ENCODE data around the gene USP37.

Gene USP37

GRCh38 chr2:218423584-218423983, 144.6 kb downstream of the USP37 start:
- Histone ChIP-seq H3K27ac (ENCODE audit: low read depth, low read length) (no peak overlapping the region), H3K14ac (ENCODE audit: low read length) (no peak overlapping the region), H3K4me1 (ENCODE audit: control insufficient read depth in 1 of 2, insufficient read depth in 2 of 2, low read length in 2 of 2) (no peaks in the 10 kb centered on the region), H3K23ac (ENCODE audit: low read length) (no peak overlapping the region), H4K12ac (ENCODE audit: low read depth, low read length) (no peak overlapping the region), H4K91ac (ENCODE audit: low read depth, low read length) (no peak overlapping the region), H3K18ac (ENCODE audit: low read length) (no peak overlapping the region), H2BK120ac (ENCODE audit: insufficient read depth, low read length, poor library complexity) (no peak overlapping the region), H3K4ac (ENCODE audit: low read depth, low read length) (no peak overlapping the region), H3K9ac (ENCODE audit: low read length) (no peak overlapping the region), H4K8ac (ENCODE audit: low read depth, low read length) (no peak overlapping the region), H3K4me2 (ENCODE audit: low read length) (no peak overlapping the region), H3K27me3 (ENCODE audit: insufficient read depth, low read length) (no peaks in the 10 kb centered on the region), H3K4me3 (ENCODE audit: low read depth, low read length) (no peak overlapping the region), H2AFZ (ENCODE audit: insufficient read depth, low read length, poor library complexity) (no peak overlapping the region), H2BK12ac (ENCODE audit: low read length) (no peak overlapping the region), H3K79me1 (ENCODE audit: low read length) (no peaks in the 10 kb centered on the region), H3K79me2 (ENCODE audit: control insufficient read depth, insufficient read depth, low read length, poor library complexity) (no peaks in the 10 kb centered on the region), H3K9me3 (ENCODE audit: insufficient read depth, low read depth, low read length) (no peaks in the 10 kb centered on the region), H3K36me3 (ENCODE audit: control insufficient read depth in 1 of 2, insufficient read depth in 2 of 2, low read length in 2 of 2) (no peaks in the 10 kb centered on the region), H2BK5ac (ENCODE audit: low read depth, low read length, poor library complexity) (no peak overlapping the region), H2AK5ac (ENCODE audit: low read length) (no peak overlapping the region)
- no CpG with 5 or more reads among the region's 9 CpGs for WGBS (ENCODE audit: extremely low coverage, insufficient coverage, insufficient read length)
- no peak for DNase-seq

- Histone ChIP-seq H3K36me3 (ENCODE audit: control insufficient read depth in 1 of 2, insufficient read depth in 2 of 2, low read length in 2 of 2) (no peaks in the 10 kb centered on the region), H3K4me3 (ENCODE audit: low read depth, low read length) (no peak overlapping the region), H3K18ac (ENCODE audit: low read length) (no peak overlapping the region), H3K27me3 (ENCODE audit: insufficient read depth, low read length) (no peaks in the 10 kb centered on the region), H3K4ac (ENCODE audit: low read depth, low read length) (no peak overlapping the region), H4K12ac (ENCODE audit: low read depth, low read length) (no peak overlapping the region), H4K8ac (ENCODE audit: low read depth, low read length) (no peak overlapping the region), H3K14ac (ENCODE audit: low read length) (no peak overlapping the region), H4K91ac (ENCODE audit: low read depth, low read length) (no peak overlapping the region), H3K4me2 (ENCODE audit: low read length) (no peak overlapping the region), H3K27ac (ENCODE audit: low read depth, low read length) (no peak overlapping the region), H2AK5ac (ENCODE audit: low read length) (no peak overlapping the region), H3K23ac (ENCODE audit: low read length) (no peak overlapping the region), H2BK120ac (ENCODE audit: insufficient read depth, low read length, poor library complexity) (no peak overlapping the region), H3K9ac (ENCODE audit: low read length) (no peak overlapping the region), H3K79me2 (ENCODE audit: control insufficient read depth, insufficient read depth, low read length, poor library complexity) (no peaks in the 10 kb centered on the region), H3K9me3 (ENCODE audit: insufficient read depth, low read depth, low read length) (no peaks in the 10 kb centered on the region), H2BK12ac (ENCODE audit: low read length) (no peak overlapping the region), H3K4me1 (ENCODE audit: control insufficient read depth in 1 of 2, insufficient read depth in 2 of 2, low read length in 2 of 2) (no peaks in the 10 kb centered on the region), H3K79me1 (ENCODE audit: low read length) (no peaks in the 10 kb centered on the region), H2AFZ (ENCODE audit: insufficient read depth, low read length, poor library complexity) (no peak overlapping the region), H2BK5ac (ENCODE audit: low read depth, low read length, poor library complexity) (no peak overlapping the region)
- peak; percentile 63 to 66 for DNase-seq
- WGBS (ENCODE audit: extremely low coverage, insufficient coverage, insufficient read length): no CpG with 5 or more reads among the region's 9 CpGs
Measured at GRCh38 chr2:218422403-218423086, 145.6 kb downstream of the USP37 start.

- no CpG with 5 or more reads among the region's 2 CpGs for WGBS (ENCODE audit: extremely low coverage, insufficient coverage, insufficient read length)
- Histone ChIP-seq H3K4me3 (ENCODE audit: low read depth, low read length) (no peak overlapping the region), H3K4ac (ENCODE audit: low read depth, low read length) (no peak overlapping the region), H4K91ac (ENCODE audit: low read depth, low read length) (no peak overlapping the region), H3K9ac (ENCODE audit: low read length) (no peak overlapping the region), H3K14ac (ENCODE audit: low read length) (no peak overlapping the region), H3K23ac (ENCODE audit: low read length) (no peak overlapping the region), H2BK120ac (ENCODE audit: insufficient read depth, low read length, poor library complexity) (no peak overlapping the region), H2BK12ac (ENCODE audit: low read length) (no peak overlapping the region), H3K4me2 (ENCODE audit: low read length) (no peak overlapping the region), H2AFZ (ENCODE audit: insufficient read depth, low read length, poor library complexity) (no peak overlapping the region), H4K12ac (ENCODE audit: low read depth, low read length) (no peak overlapping the region), H3K9me3 (ENCODE audit: insufficient read depth, low read depth, low read length) (no peaks in the 10 kb centered on the region), H3K27ac (ENCODE audit: low read depth, low read length) (no peak overlapping the region), H3K79me2 (ENCODE audit: control insufficient read depth, insufficient read depth, low read length, poor library complexity) (no peaks in the 10 kb centered on the region), H3K4me1 (ENCODE audit: control insufficient read depth in 1 of 2, insufficient read depth in 2 of 2, low read length in 2 of 2) (no peaks in the 10 kb centered on the region), H3K18ac (ENCODE audit: low read length) (no peak overlapping the region), H3K79me1 (ENCODE audit: low read length) (no peaks in the 10 kb centered on the region), H4K8ac (ENCODE audit: low read depth, low read length) (no peak overlapping the region), H3K36me3 (ENCODE audit: control insufficient read depth in 1 of 2, insufficient read depth in 2 of 2, low read length in 2 of 2) (no peaks in the 10 kb centered on the region), H2AK5ac (ENCODE audit: low read length) (no peak overlapping the region), H3K27me3 (ENCODE audit: insufficient read depth, low read length) (no peaks in the 10 kb centered on the region), H2BK5ac (ENCODE audit: low read depth, low read length, poor library complexity) (no peak overlapping the region)
- no peak for DNase-seq
Measured at GRCh38 chr2:218421027-218421426, 147.1 kb downstream of the USP37 start.

- Histone ChIP-seq H3K18ac (ENCODE audit: low read length) (no peak overlapping the region), H3K27ac (ENCODE audit: low read depth, low read length) (no peak overlapping the region), H2BK5ac (ENCODE audit: low read depth, low read length, poor library complexity) (no peak overlapping the region), H3K27me3 (ENCODE audit: insufficient read depth, low read length) (no peaks in the 10 kb centered on the region), H2AK5ac (ENCODE audit: low read length) (no peak overlapping the region), H3K9ac (ENCODE audit: low read length) (no peak overlapping the region), H2AFZ (ENCODE audit: insufficient read depth, low read length, poor library complexity) (no peak overlapping the region), H3K4me3 (ENCODE audit: low read depth, low read length) (no peak overlapping the region), H3K4me1 (ENCODE audit: control insufficient read depth in 1 of 2, insufficient read depth in 2 of 2, low read length in 2 of 2) (no peaks in the 10 kb centered on the region), H3K4me2 (ENCODE audit: low read length) (no peak overlapping the region), H3K79me1 (ENCODE audit: low read length) (no peaks in the 10 kb centered on the region), H2BK120ac (ENCODE audit: insufficient read depth, low read length, poor library complexity) (no peak overlapping the region), H4K12ac (ENCODE audit: low read depth, low read length) (no peak overlapping the region), H3K23ac (ENCODE audit: low read length) (no peak overlapping the region), H3K14ac (ENCODE audit: low read length) (no peak overlapping the region), H2BK12ac (ENCODE audit: low read length) (no peak overlapping the region), H3K9me3 (ENCODE audit: insufficient read depth, low read depth, low read length) (no peaks in the 10 kb centered on the region), H3K79me2 (ENCODE audit: control insufficient read depth, insufficient read depth, low read length, poor library complexity) (no peaks in the 10 kb centered on the region), H4K8ac (ENCODE audit: low read depth, low read length) (no peak overlapping the region), H4K91ac (ENCODE audit: low read depth, low read length) (no peak overlapping the region), H3K36me3 (ENCODE audit: control insufficient read depth in 1 of 2, insufficient read depth in 2 of 2, low read length in 2 of 2) (no peaks in the 10 kb centered on the region), H3K4ac (ENCODE audit: low read depth, low read length) (no peak overlapping the region)
- DNase-seq: no peak
- WGBS (ENCODE audit: extremely low coverage, insufficient coverage, insufficient read length): no CpG with 5 or more reads among the region's 7 CpGs
Measured at GRCh38 chr2:218419630-218420216, 148.4 kb downstream of the USP37 start.

All from trophoblast cell (in vitro differentiated cells and primary cell).